Vagina (tissue), 2 donors: ENCODE results near the gene MORN2.

Source experiments
- CTCF ChIP-seq, 3 experiments: fragments of 450-650 bp in 2 of 3; fragments of 200-600 bp in 1 of 3; sonication (generic) in 1 of 3; IDR thresholded peaks; one replicate each; pipeline ENCODE4 v1.5.1; 2017 to 2019; ENCODE audit warnings: antibody characterized with exemption in 3 of 3, mild to moderate bottlenecking in 2 of 3, moderate library complexity in 2 of 3
- POLR2A ChIP-seq, 2 donors: fragments of 450-650 bp; IDR thresholded peaks; one replicate each; pipeline ENCODE4 v1.6.1; 2017; ENCODE audit warnings: antibody characterized with exemption in 2 of 2, mild to moderate bottlenecking in 2 of 2, moderate library complexity in 2 of 2
- POLR2AphosphoS5 ChIP-seq, 2 donors: sonication (generic); formaldehyde crosslinking; IDR thresholded peaks; one replicate each; pipeline ENCODE4 v1.9.0; 2017; ENCODE audit warnings: antibody characterized with exemption in 2 of 2, mild to moderate bottlenecking in 2 of 2, low read depth in 1 of 2; ENCODE audit not compliant: insufficient read depth in 1 of 2

GRCh38 chr2:38850045-38850444 lies 25.7 kb upstream of the MORN2 start:
- TF ChIP-seq POLR2A (IDR thresholded peaks at IDR 0.05) (no peak), CTCF (IDR thresholded peaks at IDR 0.05) (no peak), POLR2AphosphoS5 (IDR thresholded peaks at IDR 0.05; ENCODE audit: insufficient read depth in 1 of 2, low read depth in 1 of 2) (no peak)
